Measurements from ENCODE around the gene RAB11B. TPM values are rescaled to one million over a fixed set of nuclear protein-coding genes. Genes with fewer than 3 reads are reported as not detected.

The RAB11B gene
- total and polyA plus RNA-seq, 2 of the 13 experiments (the other 11 are each of a cell fraction or from before 2014, with no cell fraction given), result 6.0 to 28.4 TPM

DNA sequence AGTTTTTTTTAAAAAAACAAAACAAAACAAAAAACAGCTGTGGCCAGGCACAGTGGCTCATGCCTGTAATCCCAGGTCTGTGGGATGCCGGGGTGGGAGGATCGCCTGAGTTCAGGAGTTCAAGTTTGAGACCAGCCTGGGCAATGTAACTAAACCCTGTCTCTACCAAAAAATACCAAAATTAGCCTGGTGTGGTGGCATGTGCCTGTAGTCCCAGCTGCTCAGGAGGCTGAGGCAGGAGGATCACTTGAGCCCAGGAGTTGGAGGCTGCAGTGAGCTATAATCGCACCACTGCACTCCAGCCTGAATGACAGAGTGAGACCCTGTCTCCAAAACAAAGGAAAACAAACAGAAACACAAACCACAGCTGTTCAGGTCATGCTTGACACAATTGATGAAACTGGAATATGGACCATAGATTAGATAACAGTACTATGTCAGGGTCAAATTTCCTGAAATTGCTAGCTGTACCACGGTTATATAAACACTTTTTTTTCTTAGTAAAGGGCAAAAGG lies 33.1 kb upstream of the RAB11B start (continued):
- TF ChIP-seq ZNF737 (CRISPR knock-in tag; IDR thresholded peaks at IDR 0.05; ENCODE audit: borderline replicate concordance) (no peak), RFXAP (CRISPR knock-in tag; IDR thresholded peaks at IDR 0.05; ENCODE audit: borderline replicate concordance) (no peak), ZNF644 (CRISPR knock-in tag; IDR thresholded peaks at IDR 0.05; ENCODE audit: low read depth) (no peak; the same call in 1 of the 2 replicates), ZFP36 (IDR thresholded peaks at IDR 0.05; ENCODE audit: borderline replicate concordance, low read depth, low read length, partially characterized antibody) (no peak), KDM2A (CRISPR knock-in tag; IDR thresholded peaks at IDR 0.05; ENCODE audit: borderline replicate concordance, low read depth) (no peak), ZNF570 (CRISPR knock-in tag; IDR thresholded peaks at IDR 0.05; ENCODE audit: borderline replicate concordance) (no peak), CEBPG (CRISPR knock-in tag; IDR thresholded peaks at IDR 0.05) (peak; percentile 80), GATAD1 (CRISPR knock-in tag; IDR thresholded peaks at IDR 0.05) (peak; percentile 52; the same call in 1 of the 2 replicates), MTF2 (CRISPR knock-in tag; IDR thresholded peaks at IDR 0.05; ENCODE audit: borderline replicate concordance) (no peak), RFXANK (CRISPR knock-in tag; IDR thresholded peaks at IDR 0.05) (no peak), ATF1 (CRISPR knock-in tag; IDR thresholded peaks at IDR 0.05) (0 out of 2 replicates have a peak, but pooled peaks have one; percentile 39), FOSL2 (CRISPR knock-in tag; IDR thresholded peaks at IDR 0.05) (peak; percentile 72), U2AF2 (IDR thresholded peaks at IDR 0.05; ENCODE audit: low read depth, low read length) (no peak), ZNF224 (CRISPR knock-in tag; IDR thresholded peaks at IDR 0.05) (no peak), ARHGAP35 (CRISPR knock-in tag; IDR thresholded peaks at IDR 0.05; ENCODE audit: borderline replicate concordance) (no peak)
- TF ChIP-seq, protein P1, sequence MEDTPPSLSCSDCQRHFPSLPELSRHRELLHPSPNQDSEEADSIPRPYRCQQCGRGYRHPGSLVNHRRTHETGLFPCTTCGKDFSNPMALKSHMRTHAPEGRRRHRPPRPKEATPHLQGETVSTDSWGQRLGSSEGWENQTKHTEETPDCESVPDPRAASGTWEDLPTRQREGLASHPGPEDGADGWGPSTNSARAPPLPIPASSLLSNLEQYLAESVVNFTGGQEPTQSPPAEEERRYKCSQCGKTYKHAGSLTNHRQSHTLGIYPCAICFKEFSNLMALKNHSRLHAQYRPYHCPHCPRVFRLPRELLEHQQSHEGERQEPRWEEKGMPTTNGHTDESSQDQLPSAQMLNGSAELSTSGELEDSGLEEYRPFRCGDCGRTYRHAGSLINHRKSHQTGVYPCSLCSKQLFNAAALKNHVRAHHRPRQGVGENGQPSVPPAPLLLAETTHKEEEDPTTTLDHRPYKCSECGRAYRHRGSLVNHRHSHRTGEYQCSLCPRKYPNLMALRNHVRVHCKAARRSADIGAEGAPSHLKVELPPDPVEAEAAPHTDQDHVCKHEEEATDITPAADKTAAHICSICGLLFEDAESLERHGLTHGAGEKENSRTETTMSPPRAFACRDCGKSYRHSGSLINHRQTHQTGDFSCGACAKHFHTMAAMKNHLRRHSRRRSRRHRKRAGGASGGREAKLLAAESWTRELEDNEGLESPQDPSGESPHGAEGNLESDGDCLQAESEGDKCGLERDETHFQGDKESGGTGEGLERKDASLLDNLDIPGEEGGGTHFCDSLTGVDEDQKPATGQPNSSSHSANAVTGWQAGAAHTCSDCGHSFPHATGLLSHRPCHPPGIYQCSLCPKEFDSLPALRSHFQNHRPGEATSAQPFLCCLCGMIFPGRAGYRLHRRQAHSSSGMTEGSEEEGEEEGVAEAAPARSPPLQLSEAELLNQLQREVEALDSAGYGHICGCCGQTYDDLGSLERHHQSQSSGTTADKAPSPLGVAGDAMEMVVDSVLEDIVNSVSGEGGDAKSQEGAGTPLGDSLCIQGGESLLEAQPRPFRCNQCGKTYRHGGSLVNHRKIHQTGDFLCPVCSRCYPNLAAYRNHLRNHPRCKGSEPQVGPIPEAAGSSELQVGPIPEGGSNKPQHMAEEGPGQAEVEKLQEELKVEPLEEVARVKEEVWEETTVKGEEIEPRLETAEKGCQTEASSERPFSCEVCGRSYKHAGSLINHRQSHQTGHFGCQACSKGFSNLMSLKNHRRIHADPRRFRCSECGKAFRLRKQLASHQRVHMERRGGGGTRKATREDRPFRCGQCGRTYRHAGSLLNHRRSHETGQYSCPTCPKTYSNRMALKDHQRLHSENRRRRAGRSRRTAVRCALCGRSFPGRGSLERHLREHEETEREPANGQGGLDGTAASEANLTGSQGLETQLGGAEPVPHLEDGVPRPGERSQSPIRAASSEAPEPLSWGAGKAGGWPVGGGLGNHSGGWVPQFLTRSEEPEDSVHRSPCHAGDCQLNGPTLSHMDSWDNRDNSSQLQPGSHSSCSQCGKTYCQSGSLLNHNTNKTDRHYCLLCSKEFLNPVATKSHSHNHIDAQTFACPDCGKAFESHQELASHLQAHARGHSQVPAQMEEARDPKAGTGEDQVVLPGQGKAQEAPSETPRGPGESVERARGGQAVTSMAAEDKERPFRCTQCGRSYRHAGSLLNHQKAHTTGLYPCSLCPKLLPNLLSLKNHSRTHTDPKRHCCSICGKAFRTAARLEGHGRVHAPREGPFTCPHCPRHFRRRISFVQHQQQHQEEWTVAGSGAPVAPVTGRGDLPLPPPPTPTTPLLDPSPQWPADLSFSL (CRISPR knock-in tag; IDR thresholded peaks at IDR 0.05), result 0 out of 2 replicates have a peak, but pooled peaks have one; percentile 29
- TF ChIP-seq, protein P2, sequence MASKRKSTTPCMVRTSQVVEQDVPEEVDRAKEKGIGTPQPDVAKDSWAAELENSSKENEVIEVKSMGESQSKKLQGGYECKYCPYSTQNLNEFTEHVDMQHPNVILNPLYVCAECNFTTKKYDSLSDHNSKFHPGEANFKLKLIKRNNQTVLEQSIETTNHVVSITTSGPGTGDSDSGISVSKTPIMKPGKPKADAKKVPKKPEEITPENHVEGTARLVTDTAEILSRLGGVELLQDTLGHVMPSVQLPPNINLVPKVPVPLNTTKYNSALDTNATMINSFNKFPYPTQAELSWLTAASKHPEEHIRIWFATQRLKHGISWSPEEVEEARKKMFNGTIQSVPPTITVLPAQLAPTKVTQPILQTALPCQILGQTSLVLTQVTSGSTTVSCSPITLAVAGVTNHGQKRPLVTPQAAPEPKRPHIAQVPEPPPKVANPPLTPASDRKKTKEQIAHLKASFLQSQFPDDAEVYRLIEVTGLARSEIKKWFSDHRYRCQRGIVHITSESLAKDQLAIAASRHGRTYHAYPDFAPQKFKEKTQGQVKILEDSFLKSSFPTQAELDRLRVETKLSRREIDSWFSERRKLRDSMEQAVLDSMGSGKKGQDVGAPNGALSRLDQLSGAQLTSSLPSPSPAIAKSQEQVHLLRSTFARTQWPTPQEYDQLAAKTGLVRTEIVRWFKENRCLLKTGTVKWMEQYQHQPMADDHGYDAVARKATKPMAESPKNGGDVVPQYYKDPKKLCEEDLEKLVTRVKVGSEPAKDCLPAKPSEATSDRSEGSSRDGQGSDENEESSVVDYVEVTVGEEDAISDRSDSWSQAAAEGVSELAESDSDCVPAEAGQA (IDR thresholded peaks at IDR 0.05; ENCODE audit: low read depth), result 0 out of 2 replicates have a peak, but pooled peaks have one; percentile 39
- TF ChIP-seq, protein P2 (CRISPR knock-in tag; IDR thresholded peaks at IDR 0.05; ENCODE audit: borderline replicate concordance), result no peak
- TF ChIP-seq, protein P3, sequence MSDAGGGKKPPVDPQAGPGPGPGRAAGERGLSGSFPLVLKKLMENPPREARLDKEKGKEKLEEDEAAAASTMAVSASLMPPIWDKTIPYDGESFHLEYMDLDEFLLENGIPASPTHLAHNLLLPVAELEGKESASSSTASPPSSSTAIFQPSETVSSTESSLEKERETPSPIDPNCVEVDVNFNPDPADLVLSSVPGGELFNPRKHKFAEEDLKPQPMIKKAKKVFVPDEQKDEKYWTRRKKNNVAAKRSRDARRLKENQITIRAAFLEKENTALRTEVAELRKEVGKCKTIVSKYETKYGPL (CRISPR knock-in tag; IDR thresholded peaks at IDR 0.05), result peak; percentile 85
